Suppressor macrophage treated with lipopolysaccharide for 1 hour (primary cell): ENCODE data around the gene PCAT6.
"Not testable (repeated sequence)": the region's sequence is repeated elsewhere in the genome, so short reads cannot be mapped to it uniquely, and the experiment has no call there.

Experiments used
- DNase-seq, 3 donors: peaks; one replicate each; pipeline ENCODE4 v3.0.0-alpha.2; 2020 to 2022

PCAT6 gene

GRCh38 chr1:202807926-202808757 is 2.6 kb upstream of the PCAT6 start, which contains the start of gene KDM5B:
TSS of gene KDM5B (minus strand) at chr1:202808421. CDS start at chr1:202808305, 116 bp downstream.
- DNase-seq: peak; percentile 59 to 78 (median 70)

- no peak for DNase-seq
Observed at GRCh38 chr1:202809597-202810159, 1.1 kb upstream of the PCAT6 start.

- no peak for DNase-seq
Observed at GRCh38 chr1:202810193-202810614, 550 bp upstream of the PCAT6 start.

GRCh38 chr1:202811296-202812175 is 782 bp downstream of the PCAT6 start:
- DNase-seq: no peak

GRCh38 chr1:202812176-202813026 is 1.6 kb downstream of the PCAT6 start:
- no peak for DNase-seq

GRCh38 chr1:202815120-202815519 is 4.4 kb downstream of the PCAT6 start:
- no peak for DNase-seq

- DNase-seq: no peak
Observed at GRCh38 chr1:202818819-202819218, 8.1 kb downstream of the PCAT6 start.

GRCh38 chr1:202821467-202821866 is 10.7 kb downstream of the PCAT6 start:
- no peak for DNase-seq

GRCh38 chr1:202825748-202826147 is 15.0 kb downstream of the PCAT6 start:
- no peak for DNase-seq

- not testable (repeated sequence) for DNase-seq
Observed at GRCh38 chr1:202829223-202829622, 18.5 kb downstream of the PCAT6 start.

- no peak for DNase-seq
Observed at GRCh38 chr1:202831906-202832305, 21.2 kb downstream of the PCAT6 start.

GRCh38 chr1:202834771-202835547 is 24.2 kb downstream of the PCAT6 start:
- DNase-seq: peak in 1 of 3 donors; percentile 27

- DNase-seq: peak in 2 of 3 donors; percentile 36 to 47
Observed at GRCh38 chr1:202835548-202836072, 24.9 kb downstream of the PCAT6 start.

GRCh38 chr1:202836623-202837403 is 26.1 kb downstream of the PCAT6 start:
- peak; percentile 86 to 88 (median 86) for DNase-seq

- peak in 1 of 3 donors; percentile 28 for DNase-seq
Observed at GRCh38 chr1:202837746-202838262, 27.1 kb downstream of the PCAT6 start.

- no peak for DNase-seq
Observed at GRCh38 chr1:202843081-202843480, 32.3 kb downstream of the PCAT6 start.

- DNase-seq: no peak
Observed at GRCh38 chr1:202844259-202844658, 33.5 kb downstream of the PCAT6 start.

- DNase-seq: no peak
Observed at GRCh38 chr1:202844935-202845334, 34.2 kb downstream of the PCAT6 start.

- DNase-seq: peak in 1 of 3 donors; percentile 12
Observed at GRCh38 chr1:202848191-202848542, 37.4 kb downstream of the PCAT6 start.
